GM18870 (cell line): ENCODE data around the gene KDM2B.

Source experiments
- ATAC-seq: cut with Tn5 transposase; IDR thresholded peaks from one replicate; pipeline ENCODE4 v1.9.1; 2021; ENCODE audit warnings: moderate library complexity; ENCODE audit not compliant: unreplicated experiment

The KDM2B gene

GRCh38 chr12:121532503-121533393 is 48.1 kb downstream of the KDM2B start:
- no peak for ATAC-seq

- ATAC-seq, result no peak
Observed at GRCh38 chr12:121531356-121531750, 49.5 kb downstream of the KDM2B start.

- no peak for ATAC-seq
Observed at GRCh38 chr12:121530600-121531355, 50.0 kb downstream of the KDM2B start.

GRCh38 chr12:121529184-121529583 is 51.6 kb downstream of the KDM2B start:
- no peak for ATAC-seq

- no peak for ATAC-seq
Observed at GRCh38 chr12:121525411-121525810, 55.4 kb downstream of the KDM2B start.

GRCh38 chr12:121524196-121524916 is 56.5 kb downstream of the KDM2B start:
- no peak for ATAC-seq

- no peak for ATAC-seq
Observed at GRCh38 chr12:121523741-121524140, 57.1 kb downstream of the KDM2B start.

GRCh38 chr12:121522971-121523370 is 57.9 kb downstream of the KDM2B start:
- ATAC-seq, result no peak

- no peak for ATAC-seq
Observed at GRCh38 chr12:121520586-121521086, 60.2 kb downstream of the KDM2B start.

GRCh38 chr12:121520119-121520518 is 60.7 kb downstream of the KDM2B start:
- no peak for ATAC-seq

- ATAC-seq, result no peak
Observed at GRCh38 chr12:121519227-121519626, 61.6 kb downstream of the KDM2B start.

- no peak for ATAC-seq
Observed at GRCh38 chr12:121518656-121519055, 62.2 kb downstream of the KDM2B start.

- no peak for ATAC-seq
Observed at GRCh38 chr12:121516437-121517011, 64.3 kb downstream of the KDM2B start.

GRCh38 chr12:121515615-121516014 is 65.2 kb downstream of the KDM2B start:
- ATAC-seq, result no peak

GRCh38 chr12:121514184-121514742 is 66.6 kb downstream of the KDM2B start:
- ATAC-seq, result no peak

GRCh38 chr12:121513464-121514183 is 67.2 kb downstream of the KDM2B start:
- ATAC-seq, result no peak

- no peak for ATAC-seq
Observed at GRCh38 chr12:121512561-121512960, 68.3 kb downstream of the KDM2B start.

GRCh38 chr12:121511916-121512315 is 68.9 kb downstream of the KDM2B start:
- ATAC-seq, result no peak

- no peak for ATAC-seq
Observed at GRCh38 chr12:121509339-121509738, 71.5 kb downstream of the KDM2B start.

GRCh38 chr12:121508533-121508932 is 72.3 kb downstream of the KDM2B start:
- ATAC-seq, result no peak
